Ovary (tissue), 9 donors: ENCODE data around the gene GSKIP. TPM values are rescaled to one million over a fixed set of nuclear protein-coding genes. Genes with fewer than 3 reads are reported as not detected.

ENCODE experiments used
- DNase-seq, 5 donors: peaks; one replicate each; pipeline ENCODE4 v3.0.0-alpha.2; 2019 to 2020
- H3K27ac ChIP-seq, 2 donors: fragments of 200-600 bp; one replicate each; pipeline versions ENCODE4 v1.5.1 to v1.8.0; 2019 to 2022
- H3K27me3 ChIP-seq: fragments of 200-600 bp; one replicate; pipeline ENCODE4 v1.8.0; 2022
- H3K36me3 ChIP-seq: fragments of 200-600 bp; sonication (generic); one replicate; pipeline ENCODE4 v1.5.1; 2019
- H3K4me1 ChIP-seq: one replicate; pipeline ENCODE4 v1.8.1; 2013; ENCODE audit warnings: mild to moderate bottlenecking, moderate library complexity; ENCODE audit not compliant: insufficient read depth
- H3K4me3 ChIP-seq: fragments of 200-600 bp; sonication (generic); one replicate; pipeline ENCODE4 v1.5.1; 2017
- H3K9me3 ChIP-seq, 2 donors: fragments of 200-600 bp in 1 of 2; sonication (generic) in 1 of 2; one replicate each; pipeline versions ENCODE4 v1.5.1 to v1.8.1; 2013 to 2019; ENCODE audit warnings: mild to moderate bottlenecking in 1 of 2, moderate library complexity in 1 of 2
- EP300 ChIP-seq: sonication (generic); formaldehyde crosslinking; IDR thresholded peaks from one replicate; pipeline ENCODE4 v1.6.1; 2017; ENCODE audit warnings: antibody characterized with exemption
- POLR2A ChIP-seq: fragments of 450-650 bp; IDR thresholded peaks from one replicate; pipeline ENCODE4 v1.6.1; 2017; ENCODE audit warnings: antibody characterized with exemption, mild to moderate bottlenecking, moderate library complexity
- WGBS, 3 donors: extraction: QIAGEN DNeasy Blood & Tissue Kit in 1 of 3; methylation state at CpG; one replicate each; pipeline versions ENCODE4 v1.1.5 to v1.1.7; 2013 to 2017; 5-methylcytosine and 5-hydroxymethylcytosine counted together
- intact Hi-C, 4 donors: fragments of 100-400 bp; cut with DNase I; formaldehyde crosslinking; loops; one replicate each; pipeline versions ENCODE4 v1.11.0 to v1.15.1; 2022 to 2023
- polyA plus RNA-seq, 2 donors: library from polyadenylated mRNA; stranded (reverse); fragments of 200-250 nt in 1 of 2; fragments of 350-450 nt in 1 of 2; fragmentation: Illumina TruSeq in 1 of 2; extraction: RNeasy Lipid Tissue Mini Kit (QIAGEN cat#74804) in 1 of 2; gene quantifications; one replicate each; pipeline ENCODE4 v1.2.3, GENCODE V29; 2013 to 2014
- total RNA-seq, 7 donors: library from RNA; depleted of rRNA in 2 of 7; stranded (reverse); fragments of >200 nt in 2 of 7; fragmentation: NEBNext Ultra II Directional in 3 of 7; extraction: Animal tissue kit (Norgen Biotek cat#: 25700) in 3 of 7; gene quantifications; one replicate each; pipeline versions ENCODE4 v1.1.0 to v1.2.4, GENCODE V29; 2016 to 2023
- TF ChIP-seq, protein P1 (sequence below), 3 donors: fragments of 450-650 bp in 2 of 3; fragments of 200-600 bp in 1 of 3; IDR thresholded peaks; one replicate each; pipeline versions ENCODE4 v1.5.1 to v1.8.0; 2016 to 2022; ENCODE audit warnings: antibody characterized with exemption in 3 of 3, mild to moderate bottlenecking in 1 of 3
- donor health status: DM: no; HTN: no; CAD: no; lungs with moderate emphysema.
- donor health status: DM: no; HTN: no; CAD: no.
- donor health status: Bipolar disorder and iron deficiency.
- donor health status: DM: yes; HTN: yes; CAD: no.
- donor health status: DM: no; HTN: no; CAD: no.
- donor health status: DM: yes; HTN: yes; CAD: no.

Gene GSKIP
- total and polyA plus RNA-seq, 9 donors = 6.3 to 15.4 (median 10.1) TPM

DNA sequence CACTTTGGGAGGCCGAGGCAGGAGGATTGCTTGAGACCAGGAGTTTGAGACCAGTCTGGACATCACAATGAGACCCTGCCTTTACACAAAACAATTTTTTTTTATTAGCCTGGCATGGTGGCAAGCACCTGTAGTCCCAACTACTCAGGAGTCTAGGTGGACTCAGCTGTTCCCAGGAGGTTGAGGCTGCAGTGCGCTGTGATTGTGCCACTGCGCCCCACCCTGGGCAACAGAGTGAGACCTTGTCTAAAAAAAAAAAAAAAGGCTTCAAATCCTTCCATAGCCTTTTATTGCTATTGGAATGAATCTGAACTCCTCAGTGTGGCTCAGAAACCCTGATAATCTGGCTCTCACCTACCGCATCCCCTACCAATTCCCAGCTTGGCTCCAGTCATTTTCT, 54.7 kb downstream of the GSKIP start:
- no peak for DNase-seq
- H3K4me1 ChIP-seq = no peaks in the 10 kb centered on the region
- H3K27me3 ChIP-seq = no peaks in the 10 kb centered on the region
- WGBS, 3 donors = 83 to 93% (median 93%) methylated on average over 4 of the region's 4 CpGs
- intact Hi-C loops = no loop called here
- H3K36me3 ChIP-seq = no peaks in the 10 kb centered on the region
- no peak overlapping the region for H3K27ac ChIP-seq
- no peaks in the 10 kb centered on the region for H3K9me3 ChIP-seq
- TF ChIP-seq, protein P1, sequence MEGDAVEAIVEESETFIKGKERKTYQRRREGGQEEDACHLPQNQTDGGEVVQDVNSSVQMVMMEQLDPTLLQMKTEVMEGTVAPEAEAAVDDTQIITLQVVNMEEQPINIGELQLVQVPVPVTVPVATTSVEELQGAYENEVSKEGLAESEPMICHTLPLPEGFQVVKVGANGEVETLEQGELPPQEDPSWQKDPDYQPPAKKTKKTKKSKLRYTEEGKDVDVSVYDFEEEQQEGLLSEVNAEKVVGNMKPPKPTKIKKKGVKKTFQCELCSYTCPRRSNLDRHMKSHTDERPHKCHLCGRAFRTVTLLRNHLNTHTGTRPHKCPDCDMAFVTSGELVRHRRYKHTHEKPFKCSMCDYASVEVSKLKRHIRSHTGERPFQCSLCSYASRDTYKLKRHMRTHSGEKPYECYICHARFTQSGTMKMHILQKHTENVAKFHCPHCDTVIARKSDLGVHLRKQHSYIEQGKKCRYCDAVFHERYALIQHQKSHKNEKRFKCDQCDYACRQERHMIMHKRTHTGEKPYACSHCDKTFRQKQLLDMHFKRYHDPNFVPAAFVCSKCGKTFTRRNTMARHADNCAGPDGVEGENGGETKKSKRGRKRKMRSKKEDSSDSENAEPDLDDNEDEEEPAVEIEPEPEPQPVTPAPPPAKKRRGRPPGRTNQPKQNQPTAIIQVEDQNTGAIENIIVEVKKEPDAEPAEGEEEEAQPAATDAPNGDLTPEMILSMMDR (IDR thresholded peaks at IDR 0.05) = no peak
- H3K4me3 ChIP-seq = no peak overlapping the region

DNA sequence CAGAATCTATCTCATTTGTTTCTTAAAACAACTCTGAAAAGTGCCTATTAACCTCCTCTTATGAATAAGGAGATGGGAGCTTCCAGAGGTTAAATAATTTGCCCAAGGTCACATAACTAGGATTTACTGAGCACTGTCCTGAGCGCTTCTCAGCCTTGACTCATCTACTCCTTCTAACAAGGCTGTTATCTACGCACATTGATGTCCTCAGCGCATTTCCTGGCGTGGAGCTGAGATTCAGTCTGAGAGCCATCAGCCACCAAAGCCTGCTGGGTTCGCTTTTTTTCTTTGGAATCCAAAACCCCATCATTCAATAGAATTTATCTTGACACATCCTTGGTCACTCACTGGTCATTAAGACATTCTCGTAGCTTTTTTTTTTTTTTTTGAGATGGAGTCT, 57.9 kb downstream of the GSKIP start:
- Histone ChIP-seq H3K27ac (no peak overlapping the region), H3K4me3 (no peak overlapping the region), H3K9me3 (no peaks in the 10 kb centered on the region), H3K4me1 (no peaks in the 10 kb centered on the region), H3K36me3 (no peaks in the 10 kb centered on the region), H3K27me3 (no peaks in the 10 kb centered on the region)
- DNase-seq = no peak
- intact Hi-C loops = loop anchor here in 3 of 4 donors (5.0 to 10.0 kb wide), 3 partner anchors 124 to 316 kb away; no protein-coding TSS in a partner anchor
- WGBS, 3 donors = 52 to 62% (median 53%) methylated on average over 6 of the region's 6 CpGs
- no peak for TF ChIP-seq EP300
- TF ChIP-seq POLR2A = no peak
- TF ChIP-seq, protein P1 (IDR thresholded peaks at IDR 0.05) = no peak

DNA sequence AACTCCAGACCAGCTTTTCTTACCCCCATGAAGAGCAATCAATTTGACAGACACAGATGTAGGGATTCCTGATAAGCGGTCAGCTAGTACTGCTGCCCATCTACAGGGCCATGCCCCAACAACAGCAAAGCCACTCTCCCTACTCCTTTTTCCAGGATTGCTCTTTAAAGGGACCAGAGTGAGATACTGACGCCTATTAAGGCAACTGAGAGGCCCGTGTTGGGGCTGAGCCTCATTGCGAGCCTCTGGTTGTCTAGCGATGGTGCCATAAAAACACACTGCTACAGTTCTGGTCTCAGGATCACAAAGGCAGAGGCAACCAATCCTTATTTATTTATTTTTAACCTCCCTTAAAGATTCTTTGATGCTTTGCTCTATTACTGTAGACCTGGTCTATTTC, 59.7 kb downstream of the GSKIP start:
- Histone ChIP-seq H3K4me3 (no peak overlapping the region), H3K36me3 (no peaks in the 10 kb centered on the region), H3K27ac (no peak overlapping the region), H3K9me3 (no peaks in the 10 kb centered on the region), H3K27me3 (no peaks in the 10 kb centered on the region), H3K4me1 (no peaks in the 10 kb centered on the region)
- intact Hi-C loops = loop anchor here in 3 of 4 donors (5.0 to 10.0 kb wide), 3 partner anchors 126 to 318 kb away; no protein-coding TSS in a partner anchor
- TF ChIP-seq POLR2A (no peak), EP300 (no peak)
- TF ChIP-seq, protein P1 (IDR thresholded peaks at IDR 0.05) = no peak
- DNase-seq = no peak
- WGBS, 3 donors = 81 to 88% (median 87%) methylated on average over 5 of the region's 5 CpGs

DNA sequence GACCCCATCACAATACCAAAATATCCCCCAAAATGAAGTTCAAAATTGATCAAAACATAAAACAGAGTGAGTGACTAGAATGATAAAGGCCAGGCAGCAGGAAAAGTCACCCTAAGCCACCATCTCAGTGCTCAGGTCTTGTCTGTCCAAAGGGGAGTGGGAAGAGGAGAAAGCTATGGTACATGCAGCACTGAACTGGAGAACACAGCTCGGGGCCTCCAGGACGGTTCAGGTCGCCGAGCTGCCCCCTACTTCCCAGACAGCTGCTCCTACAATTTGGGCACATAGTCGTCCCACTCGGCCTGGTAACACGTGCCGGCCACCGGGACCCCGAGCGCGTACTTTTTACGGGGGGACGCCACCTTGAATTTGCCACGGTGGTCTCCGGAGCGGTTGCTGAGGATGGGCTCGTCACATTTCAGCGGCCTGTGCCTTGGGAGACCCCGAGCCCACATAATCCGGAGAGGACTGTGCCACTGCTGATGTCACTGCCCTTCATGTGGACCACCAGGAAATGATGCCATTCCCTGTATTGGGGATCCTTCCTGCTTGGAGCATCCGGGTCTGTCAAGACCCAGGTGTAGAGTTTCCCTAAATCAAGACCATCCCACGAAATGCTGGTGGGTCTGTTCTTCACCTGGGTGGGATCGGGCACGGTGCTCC, 60.3 kb downstream of the GSKIP start:
- H3K36me3 ChIP-seq = no peaks in the 10 kb centered on the region
- TF ChIP-seq, protein P1 (IDR thresholded peaks at IDR 0.05) = no peak
- TF ChIP-seq POLR2A = no peak
- TF ChIP-seq EP300 = no peak
- WGBS, 3 donors = 52 to 71% (median 66%) methylated on average over 24 to 25 of the region's 25 CpGs
- no peaks in the 10 kb centered on the region for H3K4me1 ChIP-seq
- no peak overlapping the region for H3K4me3 ChIP-seq
- H3K27me3 ChIP-seq = no peaks in the 10 kb centered on the region
- no peak overlapping the region for H3K27ac ChIP-seq
- intact Hi-C loops = loop anchor here in 3 of 4 donors (5.0 to 10.0 kb wide), 3 partner anchors 126 to 319 kb away; no protein-coding TSS in a partner anchor
- no peaks in the 10 kb centered on the region for H3K9me3 ChIP-seq
- no peak for DNase-seq
